HCEC 1CT (cell line): ENCODE measurements around the gene NTF4.

Experiments
- DNase-seq: peaks from one replicate; pipeline ENCODE4 v3.0.0-alpha.2; 2017

The NTF4 gene, protein sequence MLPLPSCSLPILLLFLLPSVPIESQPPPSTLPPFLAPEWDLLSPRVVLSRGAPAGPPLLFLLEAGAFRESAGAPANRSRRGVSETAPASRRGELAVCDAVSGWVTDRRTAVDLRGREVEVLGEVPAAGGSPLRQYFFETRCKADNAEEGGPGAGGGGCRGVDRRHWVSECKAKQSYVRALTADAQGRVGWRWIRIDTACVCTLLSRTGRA

DNA sequence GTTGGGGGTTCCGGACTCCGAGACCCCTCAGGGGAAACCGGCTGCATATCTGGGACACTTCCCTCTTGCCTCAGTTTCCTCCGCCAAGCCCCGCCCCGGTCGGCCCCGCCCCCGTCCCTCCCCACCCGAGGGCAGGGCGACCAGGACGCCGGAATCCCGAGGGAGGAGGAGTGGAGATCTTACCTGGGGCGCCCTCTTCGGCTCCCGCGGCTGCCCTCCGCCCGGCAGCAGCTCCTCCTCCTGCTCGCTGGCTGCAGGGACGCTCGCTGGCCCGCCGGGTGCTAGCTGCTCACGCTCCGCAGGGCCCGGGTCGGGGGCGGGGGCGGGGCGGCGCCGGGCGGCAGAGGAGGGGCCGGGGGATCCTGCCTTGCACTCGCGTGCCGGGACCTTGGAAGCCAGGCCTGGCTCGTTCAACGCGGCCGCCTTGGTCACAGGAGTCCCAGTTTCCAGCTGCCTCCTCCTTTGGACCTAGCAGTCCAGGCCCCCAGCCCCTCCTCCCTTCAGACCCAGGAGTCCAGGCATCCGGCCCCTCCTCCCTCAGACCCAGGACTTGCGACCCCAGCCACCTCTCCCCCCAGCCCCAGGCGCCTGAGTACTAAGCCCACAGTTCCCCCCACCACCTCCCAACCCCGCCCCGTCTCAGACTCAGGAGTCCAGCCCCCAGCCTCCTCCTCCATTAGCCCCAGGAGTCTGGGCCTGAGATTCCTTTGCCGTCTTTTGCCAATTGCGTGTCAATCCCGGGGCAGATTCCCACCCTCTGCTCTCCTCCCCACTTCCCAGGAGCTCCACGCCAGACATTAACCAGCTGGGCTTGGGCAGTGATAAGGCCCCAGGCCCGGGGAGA is at the start of gene NTF4:
Gene NTF4 (minus strand): TSS at position 51 of the 844 bp plus-strand sequence. CDS start 2,821 bp downstream, outside the sequence.
- DNase-seq: no peak

DNA sequence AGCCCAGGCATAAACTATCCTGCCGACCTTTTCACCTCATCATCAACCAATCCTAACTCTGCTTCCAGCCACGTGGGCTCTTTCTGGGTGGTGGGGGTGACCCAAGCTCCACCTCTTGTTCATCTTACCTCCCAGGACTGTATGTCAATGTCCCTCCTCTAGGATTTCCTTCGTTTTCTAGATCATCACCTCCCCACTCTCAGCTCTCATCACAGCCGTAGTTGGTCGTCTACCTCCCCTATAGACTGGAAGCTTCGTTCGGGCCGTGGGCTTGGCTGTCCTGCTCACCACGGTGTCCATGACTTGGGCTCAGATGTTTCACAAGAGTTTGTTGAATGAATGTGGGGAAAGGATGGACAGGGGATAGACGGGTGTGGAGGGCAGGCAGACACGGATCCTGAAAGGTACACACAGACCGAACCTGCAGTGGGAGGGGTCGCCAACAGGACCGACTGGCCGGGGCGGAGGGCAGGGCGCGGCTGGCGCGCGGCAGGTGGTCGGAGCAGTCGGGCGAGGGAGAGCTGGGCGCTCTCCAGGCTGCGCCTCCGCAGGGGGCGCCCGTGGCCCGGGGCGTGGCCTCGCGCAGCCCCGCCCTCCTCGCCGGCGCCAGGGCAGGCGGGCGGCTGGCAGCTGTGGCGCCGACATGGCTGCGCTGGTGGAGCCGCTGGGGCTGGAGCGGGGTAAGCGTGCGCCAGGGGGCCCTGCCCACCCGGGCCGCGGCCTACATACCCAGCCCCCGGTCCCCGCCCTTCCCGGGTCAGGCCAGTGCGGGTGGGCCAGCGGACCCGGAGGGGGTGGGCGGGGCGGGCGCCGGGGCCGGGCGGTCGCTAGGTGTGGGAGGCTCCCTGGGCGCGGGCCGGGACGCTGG is 49.4 kb upstream of the NTF4 start, which contains the start of gene LIN7B:
Gene LIN7B (plus strand): TSS at position 609 of the 868 bp plus-strand sequence. CDS start 35 bp downstream, at position 644.
- DNase-seq: peak; percentile 54

DNA sequence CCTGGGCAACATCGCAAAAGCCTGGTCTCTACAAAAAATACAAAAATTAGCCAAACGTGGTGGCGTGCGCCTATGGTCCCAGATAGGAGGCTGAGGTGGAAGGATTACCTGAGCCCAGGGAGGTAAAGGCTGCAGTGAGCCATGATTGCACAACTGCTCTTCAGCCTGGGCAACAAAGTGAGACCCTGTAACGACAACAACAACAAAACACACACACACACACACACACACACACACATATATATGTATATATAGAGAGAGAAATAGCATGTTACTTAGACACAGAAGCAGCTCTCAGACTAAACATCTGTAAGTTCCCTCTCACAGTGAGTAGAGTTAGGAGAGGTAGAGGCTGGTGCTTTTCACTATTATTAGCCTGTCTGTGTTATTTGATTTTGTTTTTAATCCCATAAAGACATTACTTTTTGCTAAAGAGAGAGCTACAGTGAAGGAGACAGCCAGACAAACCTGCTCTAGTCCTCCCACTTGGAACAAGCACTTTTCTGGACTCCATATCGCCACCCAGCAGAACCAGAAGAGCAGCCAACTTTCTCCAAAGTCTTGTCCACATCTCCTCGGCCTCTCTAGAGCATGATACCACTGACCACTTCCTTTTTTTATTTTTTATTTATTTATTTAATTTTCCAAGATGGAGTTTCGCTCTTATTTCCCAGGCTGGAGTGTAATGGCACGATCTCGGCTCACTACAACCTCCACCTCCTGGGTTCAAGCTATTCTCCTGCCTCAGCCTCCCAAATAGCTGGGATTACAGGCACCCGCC is 46.8 kb upstream of the NTF4 start:
- no peak for DNase-seq

DNA sequence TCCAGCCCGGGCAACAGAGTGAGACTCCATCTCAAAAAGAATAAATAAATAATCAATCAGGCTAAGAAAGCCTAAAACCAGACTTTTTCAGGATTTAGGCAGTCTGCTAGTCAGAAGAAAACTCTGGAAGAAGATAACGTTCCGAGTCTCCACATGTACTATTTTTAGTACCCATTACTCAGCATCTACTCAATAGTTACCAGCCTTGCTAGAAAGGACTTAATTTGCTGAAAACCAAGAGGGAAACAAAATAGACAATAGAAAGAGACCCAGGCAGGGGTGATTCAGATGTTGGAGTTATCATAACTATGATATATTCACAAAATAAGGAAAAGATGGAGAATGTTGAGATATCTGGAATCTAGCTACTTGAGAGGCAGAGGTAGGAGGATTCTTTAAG is 45.9 kb upstream of the NTF4 start:
- DNase-seq: no peak

DNA sequence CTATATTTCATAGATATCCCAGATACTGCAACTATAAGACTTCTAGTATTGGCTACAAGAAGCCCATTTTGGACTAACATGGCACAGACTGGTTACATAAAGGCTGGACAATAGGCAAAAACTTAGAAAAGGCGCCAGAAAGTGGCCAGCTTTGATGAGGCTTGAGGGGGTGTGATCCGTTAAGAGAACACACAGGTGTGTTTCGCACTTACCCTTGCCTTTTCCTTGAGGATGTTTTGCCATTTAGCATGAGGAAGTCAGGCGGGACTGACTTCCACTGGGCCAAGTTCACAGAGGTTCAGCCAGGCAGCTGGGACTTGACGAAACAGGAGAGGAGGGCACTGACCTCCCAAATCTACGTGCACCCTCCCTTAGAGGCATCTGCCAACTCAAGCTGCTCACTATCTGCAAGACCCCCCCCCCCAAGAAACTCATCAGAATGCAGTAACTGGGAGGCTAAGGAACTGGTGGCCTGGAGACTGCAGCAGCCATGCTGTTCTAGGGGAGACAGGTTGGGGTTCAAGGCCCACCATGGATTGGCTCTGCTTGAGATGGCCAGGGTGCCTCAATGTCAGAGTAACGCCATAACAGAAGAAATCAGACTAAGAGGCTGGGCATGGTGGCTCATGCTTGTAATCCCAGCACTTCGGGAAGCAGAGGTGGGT is 45.1 kb upstream of the NTF4 start:
- no peak for DNase-seq

DNA sequence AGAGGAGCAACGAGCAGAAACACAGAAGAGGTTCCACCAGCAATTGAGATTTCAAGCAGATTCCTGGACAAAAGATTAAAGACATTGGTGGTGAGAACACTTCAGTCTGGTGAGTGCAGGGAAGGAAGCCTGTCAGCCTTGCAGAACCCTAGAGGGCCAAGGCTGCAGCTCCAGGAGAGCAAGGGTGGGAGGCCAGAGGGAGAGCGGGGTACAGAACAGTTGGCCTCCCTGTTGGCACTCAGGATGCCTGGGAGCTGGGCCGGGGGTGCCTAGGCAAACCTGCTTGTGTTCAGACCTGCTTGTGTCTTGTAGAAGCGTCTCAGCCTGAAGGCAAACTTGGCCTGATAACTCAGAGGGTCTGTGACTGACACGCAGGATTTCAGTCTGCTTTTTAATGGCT is 44.4 kb upstream of the NTF4 start:
- DNase-seq: no peak

DNA sequence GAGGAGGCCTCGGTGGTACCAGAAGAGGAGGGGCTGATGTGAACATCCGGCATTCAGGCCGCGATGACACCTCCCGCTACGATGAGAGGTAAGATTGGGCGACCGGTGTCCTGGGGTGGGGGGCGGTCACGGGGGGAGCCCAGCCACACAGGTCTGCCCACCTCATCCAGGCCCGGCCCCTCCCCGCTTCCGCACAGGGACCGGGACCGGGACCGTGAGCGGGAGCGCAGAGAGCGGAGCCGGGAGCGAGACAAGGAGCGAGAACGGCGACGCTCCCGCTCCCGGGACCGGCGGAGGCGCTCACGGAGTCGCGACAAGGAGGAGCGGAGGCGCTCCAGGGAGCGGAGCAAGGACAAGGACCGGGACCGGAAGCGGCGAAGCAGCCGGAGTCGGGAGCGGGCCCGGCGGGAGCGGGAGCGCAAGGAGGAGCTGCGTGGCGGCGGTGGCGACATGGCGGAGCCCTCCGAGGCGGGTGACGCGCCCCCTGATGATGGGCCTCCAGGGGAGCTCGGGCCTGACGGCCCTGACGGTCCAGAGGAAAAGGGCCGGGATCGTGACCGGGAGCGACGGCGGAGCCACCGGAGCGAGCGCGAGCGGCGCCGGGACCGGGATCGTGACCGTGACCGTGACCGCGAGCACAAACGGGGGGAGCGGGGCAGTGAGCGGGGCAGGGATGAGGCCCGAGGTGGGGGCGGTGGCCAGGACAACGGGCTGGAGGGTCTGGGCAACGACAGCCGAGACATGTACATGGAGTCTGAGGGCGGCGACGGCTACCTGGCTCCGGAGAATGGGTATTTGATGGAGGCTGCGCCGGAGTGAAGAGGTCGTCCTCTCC is 43.2 kb upstream of the NTF4 start:
- no peak for DNase-seq

DNA sequence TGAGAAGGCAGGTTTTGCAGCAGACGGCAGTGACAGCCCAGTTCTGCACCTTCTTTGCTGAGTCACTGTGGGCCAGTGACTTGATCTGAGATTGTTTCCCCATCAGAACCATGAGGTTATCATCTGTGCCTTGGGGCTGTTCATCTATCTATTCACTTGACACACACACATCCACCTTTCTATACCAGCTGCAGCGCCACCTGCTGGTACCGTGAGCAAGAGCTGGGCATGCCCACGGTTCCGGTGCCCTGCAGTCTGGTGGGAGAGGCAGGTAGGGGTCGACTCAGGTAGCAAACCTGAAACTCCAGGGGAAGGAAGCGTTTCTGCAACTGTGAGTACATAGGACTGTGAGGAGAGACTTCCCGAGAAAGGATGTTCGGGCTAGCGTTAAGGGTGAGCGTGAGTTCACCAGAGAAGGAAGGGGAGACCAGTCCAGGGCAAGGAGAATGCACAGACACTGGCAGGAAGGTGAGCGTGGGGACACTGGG is 42.1 kb upstream of the NTF4 start:
- DNase-seq: peak; percentile 16

DNA sequence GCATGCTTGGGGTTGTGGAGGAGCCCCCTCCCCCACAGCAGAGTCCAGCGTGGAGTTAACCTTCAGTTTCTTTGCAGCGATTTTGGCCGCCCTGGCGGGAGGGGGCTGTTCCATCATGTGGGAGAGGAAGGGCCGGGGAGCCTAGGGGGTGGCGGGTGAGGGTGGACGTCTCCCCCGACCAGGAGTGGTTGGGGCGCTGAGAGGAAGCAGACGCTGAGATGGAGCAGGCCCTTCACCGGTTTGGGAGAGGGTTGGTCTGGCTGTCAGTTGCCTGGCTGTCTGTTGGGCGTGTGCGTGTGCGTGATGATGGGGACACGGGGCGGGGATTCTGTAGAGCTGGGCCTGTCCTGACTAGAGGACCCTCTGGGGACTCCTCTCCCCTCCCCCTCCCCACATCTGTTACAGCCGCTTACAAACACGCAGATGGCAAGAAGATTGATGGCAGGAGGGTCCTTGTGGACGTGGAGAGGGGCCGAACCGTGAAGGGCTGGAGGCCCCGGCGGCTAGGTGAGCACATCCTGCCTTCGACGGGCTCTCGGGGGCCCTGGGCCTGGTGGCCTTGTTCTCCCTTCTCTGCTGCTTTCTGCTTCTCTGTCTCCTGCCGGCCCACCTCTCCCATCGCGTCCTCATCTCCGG is 39.7 kb upstream of the NTF4 start:
- DNase-seq: no peak

DNA sequence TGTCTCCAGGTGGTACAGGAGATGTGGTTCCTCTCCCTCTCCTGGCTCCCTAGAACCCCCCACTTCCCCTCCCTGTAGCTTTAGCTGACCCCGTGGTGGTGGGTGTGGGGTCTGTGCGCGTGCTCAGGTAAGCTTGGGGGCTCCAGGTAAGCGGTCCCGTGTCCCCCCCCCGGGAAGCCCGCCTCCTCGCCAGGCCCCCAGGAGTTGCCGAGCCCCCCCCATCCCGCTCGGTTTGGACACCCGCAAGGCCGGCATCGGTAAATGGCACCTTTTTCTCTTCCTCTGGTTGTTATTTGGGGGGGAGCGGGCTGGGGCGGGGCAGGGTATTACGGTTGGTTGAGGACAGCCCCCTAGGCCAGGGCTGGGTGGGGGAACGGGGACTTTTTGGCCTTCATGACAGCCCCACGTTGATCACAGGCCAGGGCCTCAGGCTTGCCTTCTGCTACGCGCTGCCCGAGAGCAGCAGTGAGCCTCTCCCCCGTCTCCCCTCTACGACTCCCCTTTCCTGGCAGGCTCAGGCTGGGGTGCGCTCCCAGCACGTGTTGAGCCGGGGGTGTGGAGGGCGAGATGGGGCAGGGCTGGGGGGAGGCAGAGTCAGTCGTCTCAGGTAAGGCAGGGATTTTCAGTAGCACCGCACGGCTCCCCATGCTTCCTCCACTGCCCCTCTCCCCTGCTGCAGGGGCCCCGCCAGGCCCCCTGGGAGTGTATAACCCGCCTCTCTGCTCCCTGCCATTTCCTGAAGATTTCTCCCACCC is 38.9 kb upstream of the NTF4 start:
- DNase-seq: no peak

DNA sequence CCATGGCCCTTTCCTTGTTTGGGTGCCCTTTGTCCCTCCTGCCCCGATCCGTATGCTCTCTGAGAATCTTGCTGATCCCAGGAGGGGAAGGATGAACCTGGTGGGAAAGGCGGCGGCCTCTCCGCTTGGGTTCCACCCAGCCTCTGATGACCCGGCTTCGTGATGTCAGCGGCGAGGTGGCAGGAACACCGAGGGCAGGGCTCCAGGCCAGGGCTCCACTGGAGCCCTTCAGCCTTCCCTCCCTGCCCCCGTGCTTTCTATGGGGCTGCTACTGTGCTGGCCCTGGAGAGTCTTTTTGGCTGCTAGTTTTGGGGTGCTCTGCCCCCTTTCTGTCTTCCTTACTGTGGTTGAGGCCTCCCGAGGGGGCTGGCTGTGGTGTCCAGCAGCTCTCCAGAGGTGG is 37.7 kb upstream of the NTF4 start:
- no peak for DNase-seq

DNA sequence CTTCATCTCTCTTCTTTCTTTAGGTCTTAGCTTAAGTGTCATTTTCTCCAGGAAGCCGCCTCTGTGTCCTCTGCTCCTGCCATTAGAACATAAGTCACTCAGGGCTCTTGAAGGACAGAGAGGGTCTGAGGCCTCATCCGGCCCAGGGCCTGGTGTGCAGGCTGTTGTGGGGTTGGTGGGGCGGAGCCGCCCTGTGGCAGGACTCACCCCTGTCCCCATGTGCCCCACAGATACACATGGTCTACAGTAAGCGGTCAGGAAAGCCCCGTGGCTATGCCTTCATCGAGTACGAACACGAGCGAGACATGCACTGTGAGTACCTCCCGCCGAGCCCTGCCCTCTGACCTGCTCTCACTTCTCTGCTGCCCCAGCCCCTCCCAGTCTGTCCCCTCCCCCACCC is 36.5 kb upstream of the NTF4 start:
- no peak for DNase-seq

DNA sequence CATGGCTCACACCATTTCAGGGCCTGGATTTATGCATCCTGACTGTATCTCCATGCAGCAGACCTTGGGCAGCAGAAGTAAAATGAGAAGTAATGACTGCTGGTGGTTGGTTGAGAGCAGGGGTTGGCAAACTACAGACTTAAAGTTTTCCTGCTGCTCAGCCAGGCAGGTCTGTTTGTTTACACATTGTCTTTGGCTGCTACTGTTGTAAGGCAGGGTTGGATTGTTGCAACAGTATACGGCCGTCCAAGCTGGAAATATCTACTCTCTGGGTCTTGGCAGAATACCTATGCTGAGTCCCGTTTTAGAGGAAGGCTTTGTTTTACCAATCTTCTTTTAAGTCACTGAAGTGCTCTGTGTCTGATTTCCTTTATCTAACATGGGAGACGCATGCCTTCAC is 34.2 kb upstream of the NTF4 start:
- no peak for DNase-seq

DNA sequence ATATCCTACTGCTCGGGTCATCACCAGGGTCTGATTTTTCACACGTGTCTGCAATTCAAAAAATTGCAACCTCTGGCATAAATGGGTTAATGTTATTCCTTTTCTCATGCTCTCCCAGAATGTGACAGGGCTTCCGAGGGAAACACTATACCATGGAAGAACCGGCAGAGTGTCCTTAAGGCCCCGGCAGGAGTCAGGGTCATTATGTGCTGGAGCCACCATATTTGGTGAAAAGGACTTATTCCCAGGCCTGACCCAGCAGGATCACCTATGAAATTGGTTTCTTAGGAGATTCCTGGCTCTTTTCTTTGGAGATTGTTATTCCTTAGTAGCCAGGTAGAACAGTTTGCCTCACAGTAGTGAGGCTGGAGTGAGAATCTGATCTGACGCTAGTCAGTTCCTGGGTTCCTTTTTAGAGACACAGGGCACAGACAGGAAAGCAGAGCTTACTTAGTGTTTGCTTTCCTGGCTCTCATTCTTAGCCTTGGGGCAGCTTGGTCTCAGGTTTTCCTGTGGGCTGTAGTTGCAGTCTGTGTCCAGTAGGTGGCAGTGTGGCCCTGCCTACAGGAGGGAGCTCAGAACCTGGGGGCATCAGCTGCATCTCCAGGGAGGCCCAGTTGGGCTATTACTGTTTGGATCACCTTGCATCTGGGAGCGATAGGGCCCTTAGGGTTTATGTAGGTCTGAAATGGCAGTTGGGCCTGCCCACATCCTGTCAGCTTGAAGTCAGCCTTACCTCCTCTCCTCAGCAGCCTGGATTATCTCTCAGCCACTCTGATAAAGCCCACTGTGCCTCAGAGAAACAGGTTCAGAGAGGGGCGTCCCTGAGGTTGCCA is 33.1 kb upstream of the NTF4 start:
- DNase-seq: peak; percentile 67

DNA sequence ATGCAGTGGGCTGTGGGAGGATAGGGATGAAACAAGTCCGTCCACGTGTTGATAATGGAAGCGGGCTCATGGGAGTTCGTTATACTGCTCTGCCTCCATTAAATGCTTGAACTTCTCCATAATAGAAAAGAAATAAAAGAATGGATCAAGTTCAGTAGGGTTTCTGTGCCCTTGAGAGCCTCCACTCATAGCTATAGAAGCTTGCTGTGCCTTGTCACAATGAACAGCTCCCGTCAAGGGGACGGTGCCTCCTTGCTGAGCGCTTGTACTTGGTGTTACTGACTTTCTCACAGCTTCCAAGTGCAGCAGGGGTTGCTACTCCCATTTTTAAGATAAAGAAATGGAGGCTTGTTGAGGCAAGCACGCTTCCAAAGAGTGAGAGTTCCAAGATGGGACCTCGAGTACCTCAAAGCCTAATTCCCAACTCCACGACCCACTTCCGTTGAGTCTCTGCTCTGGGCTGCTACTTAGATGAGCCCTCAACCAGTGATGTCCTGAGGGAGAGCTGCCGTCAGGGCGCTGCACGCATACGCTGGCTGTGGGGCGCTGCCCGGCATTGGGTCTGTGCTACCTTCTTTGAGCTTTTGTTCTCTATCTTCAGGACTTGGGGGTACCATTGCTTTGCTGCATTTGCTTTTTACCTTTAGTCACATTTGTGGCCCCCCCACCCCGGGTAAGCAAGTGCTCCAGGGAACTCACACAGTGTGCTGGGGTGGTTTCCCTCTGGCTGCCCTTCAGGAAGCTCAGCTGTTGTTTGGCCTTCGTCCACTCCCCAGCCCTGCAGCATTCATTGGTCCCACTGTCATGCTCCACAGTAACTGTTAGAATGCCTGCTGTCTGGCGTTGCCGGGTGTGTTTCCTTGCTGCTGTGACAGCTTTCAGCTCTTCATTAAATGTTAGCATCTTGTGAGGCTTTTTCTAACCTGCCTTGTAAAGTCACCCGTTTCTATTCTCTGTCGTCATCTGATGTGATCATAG is 30.2 kb upstream of the NTF4 start:
- no peak for DNase-seq

DNA sequence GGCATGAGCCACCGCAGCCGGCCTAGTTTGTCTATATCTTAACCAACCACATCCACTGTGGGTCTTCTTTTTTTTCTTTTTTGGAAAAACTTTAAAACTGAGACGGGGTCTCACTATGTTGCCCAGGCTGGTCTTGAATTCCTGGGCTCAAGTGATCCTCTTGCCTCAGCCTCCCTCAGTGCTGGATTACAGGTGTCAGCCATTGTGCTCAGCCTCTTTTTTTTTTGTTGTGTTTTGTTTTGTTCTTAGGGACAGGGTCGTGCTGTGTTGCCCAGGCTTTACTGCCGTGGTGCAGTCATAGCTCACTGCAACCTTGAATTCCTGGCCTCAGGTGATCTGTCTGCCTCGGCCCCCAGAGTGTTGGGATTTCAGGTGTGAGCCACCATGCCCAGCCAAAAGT is 28.1 kb upstream of the NTF4 start:
- DNase-seq: no peak

DNA sequence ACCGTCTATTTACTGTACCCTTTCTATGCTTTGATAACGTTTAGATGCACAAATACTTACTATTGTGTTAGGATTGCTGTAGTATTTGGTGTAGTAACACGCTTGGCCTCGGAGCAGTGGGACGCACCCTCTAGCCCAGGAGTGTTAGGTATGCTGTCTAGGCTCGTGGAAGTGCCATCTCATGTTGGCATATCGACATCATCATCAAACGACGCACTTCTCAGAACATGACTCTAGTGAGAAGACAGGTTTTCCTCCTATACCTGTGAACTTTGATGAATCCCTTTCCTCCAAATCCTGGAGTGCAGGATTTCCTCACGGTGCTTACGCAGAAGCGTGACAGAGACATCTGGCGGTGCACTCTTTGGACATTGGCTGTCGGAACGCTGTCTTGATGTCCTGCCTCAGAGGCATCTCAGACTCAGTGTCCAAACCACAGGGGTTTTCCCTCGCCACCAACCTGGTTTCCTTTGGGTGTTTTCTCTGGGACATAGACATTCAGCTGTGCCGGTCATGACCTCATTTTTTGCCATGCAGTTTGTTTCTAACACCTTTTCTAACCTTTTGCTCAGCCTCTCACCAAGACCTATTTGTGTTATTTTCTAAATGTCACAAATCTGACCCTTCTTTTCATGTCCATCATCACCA is 26.9 kb upstream of the NTF4 start:
- DNase-seq: no peak
